Retinal pigment epithelial cell (primary cell): ENCODE measurements around the gene RASSF7.

Experiments
- DNase-seq: peaks from one replicate; pipeline ENCODE4 v3.0.0-alpha.2; 2010; ENCODE audit warnings: low read depth
- H3K4me3 ChIP-seq: 2 replicates; pipeline ENCODE4 v1.5.1; 2011; ENCODE audit warnings: mild to moderate bottlenecking, low read length, control low read depth, moderate library complexity
- CTCF ChIP-seq: conservative IDR thresholded peaks from 2 replicates; pipeline ENCODE4 v1.5.1; 2011; ENCODE audit warnings: low read depth, low read length, control low read depth, inconsistent platforms

Gene RASSF7

GRCh38 chr11:548700-549603 is 11.8 kb upstream of the RASSF7 start:
- H3K4me3 ChIP-seq: no peak overlapping the region
- no peak for TF ChIP-seq CTCF
- no peak for DNase-seq

GRCh38 chr11:550021-550745 is 10.6 kb upstream of the RASSF7 start:
- no peak for TF ChIP-seq CTCF
- no peak for DNase-seq
- no peak overlapping the region for H3K4me3 ChIP-seq

- no peak for TF ChIP-seq CTCF
- no peak for DNase-seq
- H3K4me3 ChIP-seq: no peak overlapping the region
Observed at GRCh38 chr11:550746-551085, 10.1 kb upstream of the RASSF7 start.

- DNase-seq: no peak
- TF ChIP-seq CTCF: no peak
- no peak overlapping the region for H3K4me3 ChIP-seq
Observed at GRCh38 chr11:551131-551530, 9.6 kb upstream of the RASSF7 start.

GRCh38 chr11:551596-551995 is 9.2 kb upstream of the RASSF7 start:
- TF ChIP-seq CTCF: no peak
- no peak overlapping the region for H3K4me3 ChIP-seq
- DNase-seq: no peak

GRCh38 chr11:553083-553987 is 7.4 kb upstream of the RASSF7 start:
- no peak for TF ChIP-seq CTCF
- H3K4me3 ChIP-seq: no peak overlapping the region
- DNase-seq: no peak
